A549 (cell line): Measurements from ENCODE around the gene ARHGAP27. TPM values are rescaled to one million over a fixed set of nuclear protein-coding genes. Genes with fewer than 3 reads are reported as not detected.

Experiments
- ATAC-seq, 2 experiments: fragments of 200-7000 bp in 1 of 2; fragments of >200 bp in 1 of 2; cut with Nextera tagmentation in 1 of 2; cut with Tn5 transposase in 1 of 2; 3 replicates each; pipeline versions ENCODE4 v1.8.0 to v1.9.1; 2018 to 2020; ENCODE audit warnings: mild to moderate bottlenecking in 1 of 2, moderate library complexity in 1 of 2
- CTCF ChIA-PET: fragments of 300-600 bp; sonication (Branson Sonifier 250); formaldehyde crosslinking; extraction: SDS; loops from one replicate; lab custom pipeline; 2021; ENCODE audit warnings: antibody characterized with exemption, inconsistent platforms; lab: Yijun Ruan, JAX
- POLR2A ChIA-PET: fragments of 350-600 bp; formaldehyde crosslinking; extraction: SDS; loops from one replicate; lab custom pipeline; 2021; ENCODE audit warnings: antibody characterized with exemption, inconsistent platforms; lab: Yijun Ruan, JAX
- DNase-seq, 2 experiments: peaks; one replicate each; pipeline versions ENCODE4 v3.0.0 to v3.0.0-alpha.2; 2011 to 2016; ENCODE audit warnings: low read depth in 1 of 2, low spot score in 1 of 2
- FAIRE-seq: peaks from 2 replicates; lab custom pipeline; 2011; peaks lifted over from hg19 to GRCh38; lab: Jason Lieb, UNC
- H3K27ac ChIP-seq, 2 experiments: fragments of >200 bp; sonication (Bioruptor Twin); formaldehyde crosslinking; 3 replicates each; pipeline ENCODE4 v1.5.1; 2016 to 2017
- H3K4me1 ChIP-seq: fragments of >200 bp; sonication (Bioruptor Twin); formaldehyde crosslinking; 3 replicates; pipeline ENCODE4 v1.6.1; 2016
- H3K4me2 ChIP-seq: fragments of >200 bp; sonication (Bioruptor Twin); formaldehyde crosslinking; 3 replicates; pipeline ENCODE4 v1.6.1; 2016
- H3K4me3 ChIP-seq: fragments of >200 bp; sonication (Bioruptor Twin); formaldehyde crosslinking; 3 replicates; pipeline ENCODE4 v1.5.1; 2016
- H3K9me3 ChIP-seq: fragments of >200 bp; sonication (Bioruptor Twin); formaldehyde crosslinking; 3 replicates; pipeline ENCODE4 v1.6.1; 2016
- CBX2 ChIP-seq: fragments of 200-600 bp; sonication (generic); IDR thresholded peaks from 2 replicates; pipeline ENCODE4 v1.6.1; 2016; ENCODE audit warnings: low read depth, mild to moderate bottlenecking, borderline replicate concordance
- CHD2 ChIP-seq: fragments of 150-350 bp; IDR thresholded peaks from 2 replicates; pipeline ENCODE4 v1.6.1; 2014; ENCODE audit warnings: low read length; ENCODE audit not compliant: partially characterized antibody
- CHD4 ChIP-seq: fragments of 200-600 bp; sonication (generic); IDR thresholded peaks from 2 replicates; pipeline ENCODE4 v1.6.1; 2016; ENCODE audit warnings: antibody characterized with exemption, mild to moderate bottlenecking, borderline replicate concordance
- CTCF ChIP-seq: fragments of >200 bp; sonication (Bioruptor Twin); formaldehyde crosslinking; IDR thresholded peaks from 3 replicates; pipeline ENCODE4 v1.5.1; 2016
- HEYL ChIP-seq: fragments of 250-450 bp; sonication (Bioruptor Pico); IDR thresholded peaks from 2 replicates; pipeline ENCODE4 v1.8.0; 2021; ENCODE audit warnings: mild to moderate bottlenecking, moderate library complexity
- HOXA7 ChIP-seq: fragments of 250-450 bp; sonication (Bioruptor Pico); IDR thresholded peaks from 2 replicates; pipeline ENCODE4 v1.5.0; 2020; ENCODE audit warnings: mild to moderate bottlenecking, moderate library complexity
- KDM1A ChIP-seq: fragments of 200-600 bp; sonication (generic); IDR thresholded peaks from 2 replicates; pipeline ENCODE4 v1.6.1; 2016; ENCODE audit warnings: low read depth, mild to moderate bottlenecking
- NPAS2 ChIP-seq: fragments of 250-450 bp; sonication (Bioruptor Pico); IDR thresholded peaks from 2 replicates; pipeline ENCODE4 v1.8.0; 2022; ENCODE audit warnings: mild to moderate bottlenecking, moderate library complexity, borderline replicate concordance
- NR3C1 ChIP-seq: fragments of >200 bp; sonication (Bioruptor Twin); formaldehyde crosslinking; IDR thresholded peaks from 3 replicates; pipeline ENCODE4 v1.6.1; 2017
- PHF8 ChIP-seq: fragments of 200-600 bp; sonication (generic); IDR thresholded peaks from 2 replicates; pipeline ENCODE4 v1.6.1; 2016; ENCODE audit warnings: low read depth, mild to moderate bottlenecking, antibody characterized with exemption, moderate library complexity, borderline replicate concordance
- RARB ChIP-seq: fragments of 250-450 bp; sonication (Bioruptor Pico); IDR thresholded peaks from 2 replicates; pipeline ENCODE4 v1.8.0; 2021; ENCODE audit warnings: mild to moderate bottlenecking, moderate library complexity
- RFX5 ChIP-seq: fragments of 450-650 bp; IDR thresholded peaks from 2 replicates; pipeline ENCODE4 v1.7.1; 2014; ENCODE audit warnings: antibody characterized with exemption, mild to moderate bottlenecking, moderate library complexity
- SREBF2 ChIP-seq: fragments of 450-650 bp; IDR thresholded peaks from 2 replicates; pipeline ENCODE4 v1.6.1; 2014; ENCODE audit warnings: mild to moderate bottlenecking, moderate library complexity
- ZSCAN20 ChIP-seq: fragments of 250-450 bp; sonication (Bioruptor Pico); IDR thresholded peaks from 2 replicates; pipeline ENCODE4 v1.8.0; 2022; ENCODE audit warnings: mild to moderate bottlenecking, moderate library complexity
- WGBS: methylation state at CpG from one replicate; pipeline ENCODE4 v1.1.6; 2017; ENCODE audit errors: missing lambda C conversion rate; 5-methylcytosine and 5-hydroxymethylcytosine counted together
- polyA plus RNA-seq, 4 experiments: library from polyadenylated mRNA; depleted of rRNA in 3 of 4; stranded (reverse); fragments of >200 nt; fragmentation: RNase III in 1 of 4; extraction: RNeasy Plus Mini Kit Qiagen cat#74134 plus additional on column Dnase treatment in 1 of 4; gene quantifications; 2 replicates in 3 of 4; 3 replicates in 1 of 4; pipeline ENCODE4 v1.2.3, GENCODE V29; 2011 to 2017
- TF ChIP-seq, protein P1 (sequence below): IDR thresholded peaks from 2 replicates; pipeline ENCODE4 v1.6.1; 2012
- TF ChIP-seq, protein P2 (sequence below): fragments of 250-450 bp; sonication (Bioruptor Pico); IDR thresholded peaks from 2 replicates; pipeline ENCODE4 v1.5.0; 2020; ENCODE audit warnings: low read depth, mild to moderate bottlenecking, moderate library complexity
- TF ChIP-seq, protein P3 (sequence below): fragments of >200 bp; sonication (Bioruptor Twin); formaldehyde crosslinking; IDR thresholded peaks from 2 replicates; pipeline ENCODE4 v1.6.1; 2016

The ARHGAP27 gene
- polyA plus RNA-seq, 2 of the 4 experiments (the other 2 are of a cell fraction): 10.0 to 16.4 TPM

- POLR2A ChIA-PET: no interaction called here
Observed at GRCh38 chr17:45398800-45399199, 33.9 kb downstream of the ARHGAP27 start.

DNA sequence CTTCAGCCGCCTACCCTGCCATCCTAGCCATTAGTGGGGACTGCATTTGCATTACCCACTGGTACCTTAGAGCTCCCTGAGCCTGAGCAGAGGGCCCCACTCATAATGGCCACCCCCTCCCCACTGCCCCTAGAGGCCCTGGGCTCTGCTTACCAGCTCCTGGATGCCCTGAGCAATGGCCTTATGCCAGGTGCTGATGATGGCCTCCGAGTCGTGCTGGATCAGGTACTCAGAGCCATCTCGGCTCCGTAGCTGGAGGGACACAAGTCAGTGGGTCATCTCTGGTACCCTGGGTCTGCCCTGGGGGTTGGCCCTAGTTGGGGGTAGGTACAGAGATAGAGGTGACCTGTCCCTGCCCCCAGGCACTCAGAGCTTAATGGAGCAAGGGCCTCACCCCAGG, 34.9 kb downstream of the ARHGAP27 start:
- no peak overlapping the region for H3K4me3 ChIP-seq
- no peaks in the 10 kb centered on the region for H3K9me3 ChIP-seq
- 97% methylated on average over 5 of the region's 5 CpGs for WGBS
- TF ChIP-seq RARB: no peak
- no peak for TF ChIP-seq CTCF
- no peak for TF ChIP-seq CBX2
- TF ChIP-seq HOXA7 (CRISPR knock-in tag): no peak
- no peak for TF ChIP-seq PHF8
- TF ChIP-seq, protein P1, sequence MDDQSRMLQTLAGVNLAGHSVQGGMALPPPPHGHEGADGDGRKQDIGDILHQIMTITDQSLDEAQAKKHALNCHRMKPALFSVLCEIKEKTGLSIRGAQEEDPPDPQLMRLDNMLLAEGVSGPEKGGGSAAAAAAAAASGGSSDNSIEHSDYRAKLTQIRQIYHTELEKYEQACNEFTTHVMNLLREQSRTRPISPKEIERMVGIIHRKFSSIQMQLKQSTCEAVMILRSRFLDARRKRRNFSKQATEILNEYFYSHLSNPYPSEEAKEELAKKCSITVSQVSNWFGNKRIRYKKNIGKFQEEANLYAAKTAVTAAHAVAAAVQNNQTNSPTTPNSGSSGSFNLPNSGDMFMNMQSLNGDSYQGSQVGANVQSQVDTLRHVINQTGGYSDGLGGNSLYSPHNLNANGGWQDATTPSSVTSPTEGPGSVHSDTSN: no peak
- no peak overlapping the region for H3K4me2 ChIP-seq
- CTCF ChIA-PET: interaction anchor here (0.5 to 25.8 kb wide), 14 partner anchors 13 to 536 kb away, joined by 3 to 1120 read pairs (median 25); partner anchors contain the start of genes MAP3K14 and SPATA32
- no peak for DNase-seq
- H3K4me1 ChIP-seq: 0 out of 3 replicates have a peak, but pooled peaks cover 3% of the 10 kb centered on the region
- no peak for ATAC-seq
- POLR2A ChIA-PET: no interaction called here
- no peak overlapping the region for H3K27ac ChIP-seq
- no peak for FAIRE-seq

More at GRCh38 chr17:45398800-45399199, 33.9 kb downstream of the ARHGAP27 start:
- no peaks in the 10 kb centered on the region for H3K9me3 ChIP-seq
- H3K4me2 ChIP-seq: no peak overlapping the region
- DNase-seq (no peak), FAIRE-seq (no peak), ATAC-seq (no peak)
- 0 out of 3 replicates have a peak, but pooled peaks cover 3% of the 10 kb centered on the region for H3K4me1 ChIP-seq
- CTCF ChIA-PET: interaction anchor here (1.1 to 25.8 kb wide), 11 partner anchors 9 to 229 kb away, joined by 3 to 1120 read pairs (median 104); partner anchors contain the start of genes MAP3K14 and SPATA32
- TF ChIP-seq, protein P2, sequence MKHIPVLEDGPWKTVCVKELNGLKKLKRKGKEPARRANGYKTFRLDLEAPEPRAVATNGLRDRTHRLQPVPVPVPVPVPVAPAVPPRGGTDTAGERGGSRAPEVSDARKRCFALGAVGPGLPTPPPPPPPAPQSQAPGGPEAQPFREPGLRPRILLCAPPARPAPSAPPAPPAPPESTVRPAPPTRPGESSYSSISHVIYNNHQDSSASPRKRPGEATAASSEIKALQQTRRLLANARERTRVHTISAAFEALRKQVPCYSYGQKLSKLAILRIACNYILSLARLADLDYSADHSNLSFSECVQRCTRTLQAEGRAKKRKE (CRISPR knock-in tag): no peak
- TF ChIP-seq SREBF2 (no peak), NPAS2 (CRISPR knock-in tag) (no peak), RFX5 (no peak), ZSCAN20 (CRISPR knock-in tag) (no peak), NR3C1 (no peak), HEYL (CRISPR knock-in tag) (no peak), CHD4 (no peak), CHD2 (no peak), KDM1A (no peak)
- TF ChIP-seq, protein P3, sequence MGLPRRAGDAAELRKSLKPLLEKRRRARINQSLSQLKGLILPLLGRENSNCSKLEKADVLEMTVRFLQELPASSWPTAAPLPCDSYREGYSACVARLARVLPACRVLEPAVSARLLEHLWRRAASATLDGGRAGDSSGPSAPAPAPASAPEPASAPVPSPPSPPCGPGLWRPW: no peak
- TF ChIP-seq, protein P1: no peak
- no peak overlapping the region for H3K27ac ChIP-seq
- WGBS: 82% methylated on average over 5 of the region's 5 CpGs
- H3K4me3 ChIP-seq: no peak overlapping the region
